Muscle of arm (tissue), 12 donors: ENCODE data around the gene RSPH3. TPM values are rescaled to one million over a fixed set of nuclear protein-coding genes. Genes with fewer than 3 reads are reported as not detected.
"Not testable (repeated sequence)": the region's sequence is repeated elsewhere in the genome, so short reads cannot be mapped to it uniquely, and the experiment has no call there.

Experiments used
- DNase-seq: peaks from one replicate; pipeline ENCODE4 v3.0.0-alpha.2; 2013
- polyA plus RNA-seq, 12 donors: library from polyadenylated mRNA; unstranded; fragments of 120-200 nt; gene quantifications; one replicate each; pipeline ENCODE4 v1.2.1, GENCODE V29; 2013; ENCODE audit not compliant: insufficient read length in 12 of 12

RSPH3 gene
- polyA plus RNA-seq, 12 donors, result 2.7 to 7.9 (median 4.0) TPM; not detected in 1

- DNase-seq, result no peak
Observed at GRCh38 chr6:159031846-159032245, 31.8 kb upstream of the RSPH3 start.

DNA sequence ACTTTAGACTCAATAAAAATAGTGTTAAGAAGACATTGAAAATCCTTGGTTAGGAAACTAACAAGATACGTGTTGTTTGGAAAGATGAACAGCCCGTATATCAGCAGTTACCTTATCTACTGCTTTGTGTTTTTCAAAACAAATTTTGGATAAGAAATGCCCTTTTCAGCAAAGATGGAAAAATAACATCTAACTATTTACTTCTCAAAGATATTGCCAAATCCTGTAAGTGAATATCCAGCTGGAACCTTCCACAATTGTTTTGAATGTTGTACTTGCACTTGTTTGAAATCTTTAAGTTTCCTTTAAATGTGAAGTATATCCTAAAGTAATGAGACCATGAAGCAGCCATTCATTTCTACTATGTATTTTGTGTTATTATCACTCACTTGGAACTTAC lies 30.2 kb upstream of the RSPH3 start:
- DNase-seq, result no peak

DNA sequence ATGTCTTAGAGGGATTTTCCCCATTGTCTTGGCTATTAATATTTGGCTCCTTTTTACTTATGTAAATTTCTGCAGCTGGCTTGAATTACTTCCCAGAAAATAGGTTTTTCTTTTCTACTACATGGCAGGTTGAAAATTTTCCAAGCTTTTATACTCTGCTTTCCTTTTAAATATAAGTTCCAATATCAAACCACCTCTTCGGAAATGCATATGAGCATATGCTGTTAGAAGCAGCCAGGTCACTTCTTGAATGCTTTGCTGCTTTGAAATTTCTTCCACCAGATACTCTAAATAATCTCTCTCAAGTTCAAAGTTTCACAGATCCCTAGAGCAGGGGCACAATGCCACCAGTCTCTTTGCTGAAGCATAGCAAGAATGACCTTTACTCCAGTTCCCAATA lies 25.2 kb upstream of the RSPH3 start:
- DNase-seq, result not testable (repeated sequence)

DNA sequence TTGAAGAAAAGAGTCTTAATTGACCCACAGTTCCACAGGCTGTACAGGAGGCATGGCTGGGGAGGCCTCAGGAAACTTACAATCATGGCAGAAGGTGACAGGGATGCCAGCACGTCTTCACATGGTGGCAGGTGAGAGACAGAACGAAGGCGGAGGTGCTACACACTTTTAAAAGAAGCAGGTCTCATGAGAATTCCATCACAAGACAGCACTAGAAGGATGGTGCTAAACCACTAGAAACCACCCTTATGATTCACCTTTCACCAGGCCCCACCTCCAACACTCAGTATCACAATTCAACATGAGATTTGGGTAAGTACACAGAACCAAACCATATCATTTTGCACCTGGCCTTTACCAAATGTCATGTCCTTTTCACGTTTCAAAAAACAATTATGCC lies 23.9 kb upstream of the RSPH3 start:
- DNase-seq, result no peak

DNA sequence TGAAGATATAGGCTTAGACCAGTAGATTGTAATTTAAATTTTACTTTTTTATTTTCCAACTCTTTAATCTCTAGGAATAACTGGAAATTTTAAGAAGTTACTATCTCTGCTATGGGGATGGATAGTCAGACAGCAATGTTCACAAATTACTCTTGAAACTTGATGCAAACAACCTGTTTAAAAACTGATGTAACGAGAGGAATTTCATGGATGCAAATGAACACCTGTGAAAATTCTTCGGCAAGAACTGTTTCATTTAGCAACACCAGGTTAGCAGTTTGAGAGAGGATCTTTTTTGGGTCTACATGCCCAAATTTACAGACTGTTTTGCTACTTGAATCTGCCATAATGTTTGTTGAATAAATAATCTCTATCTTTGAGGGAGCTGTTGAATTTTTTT lies 20.0 kb upstream of the RSPH3 start:
- DNase-seq, result no peak

DNA sequence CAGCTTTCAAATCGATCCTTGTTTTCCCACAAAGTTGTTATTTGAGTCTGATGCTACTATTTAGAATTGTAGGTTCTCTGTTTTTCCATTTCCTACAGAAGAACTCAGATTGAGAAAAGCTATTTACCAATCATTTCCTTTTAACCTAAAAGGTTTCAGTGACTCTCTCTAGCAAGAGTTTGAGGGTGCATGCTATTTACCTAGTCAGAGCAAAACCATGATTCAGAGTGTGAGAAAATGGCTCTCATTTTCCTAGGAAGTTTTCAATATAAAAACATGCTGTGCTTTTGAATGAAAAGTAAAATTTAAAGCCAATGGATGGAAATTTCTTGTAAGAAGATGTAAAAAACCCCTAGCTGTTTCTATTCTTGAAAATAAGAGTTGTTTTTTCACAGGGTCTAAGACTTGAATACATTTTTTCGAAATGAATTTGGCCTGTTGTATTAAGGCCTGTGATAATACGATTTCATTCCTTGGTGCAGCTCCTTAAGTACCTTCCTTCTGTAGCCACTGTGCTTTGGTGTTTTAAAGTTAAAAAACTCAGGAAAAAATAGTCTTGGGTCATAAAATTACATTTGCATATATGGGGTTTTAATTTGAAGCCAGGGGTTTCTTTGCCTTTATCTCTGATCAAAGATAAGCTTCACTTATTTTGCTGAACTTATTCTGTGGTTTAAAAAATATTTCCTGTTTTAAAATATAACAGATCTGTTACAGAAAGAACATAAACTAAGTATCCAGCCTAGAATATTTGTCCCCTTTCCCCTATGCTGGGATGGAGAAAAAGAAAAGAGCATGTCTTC lies 18.0 kb upstream of the RSPH3 start:
- DNase-seq, result no peak

DNA sequence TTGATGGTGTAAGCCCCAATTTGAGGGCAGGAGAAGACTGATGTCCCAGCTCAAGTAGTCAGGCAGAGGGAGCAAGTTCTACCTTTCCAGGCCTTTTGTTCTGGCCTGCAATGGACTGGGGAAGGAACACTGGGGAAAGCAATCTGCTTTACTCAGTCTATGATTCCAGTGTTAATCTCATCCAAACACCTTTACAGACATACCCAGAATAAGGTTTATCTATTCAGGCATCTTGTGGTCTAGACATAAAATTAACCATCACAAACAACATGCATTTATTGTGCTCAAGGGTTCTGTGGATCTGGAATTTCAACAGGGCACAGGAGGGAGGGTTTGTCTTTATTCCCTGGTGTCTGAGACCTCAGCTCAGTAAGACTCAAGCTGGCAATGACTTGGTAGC lies 14.4 kb upstream of the RSPH3 start:
- no peak for DNase-seq

GRCh38 chr6:159013229-159013628 lies 13.2 kb upstream of the RSPH3 start:
- no peak for DNase-seq

DNA sequence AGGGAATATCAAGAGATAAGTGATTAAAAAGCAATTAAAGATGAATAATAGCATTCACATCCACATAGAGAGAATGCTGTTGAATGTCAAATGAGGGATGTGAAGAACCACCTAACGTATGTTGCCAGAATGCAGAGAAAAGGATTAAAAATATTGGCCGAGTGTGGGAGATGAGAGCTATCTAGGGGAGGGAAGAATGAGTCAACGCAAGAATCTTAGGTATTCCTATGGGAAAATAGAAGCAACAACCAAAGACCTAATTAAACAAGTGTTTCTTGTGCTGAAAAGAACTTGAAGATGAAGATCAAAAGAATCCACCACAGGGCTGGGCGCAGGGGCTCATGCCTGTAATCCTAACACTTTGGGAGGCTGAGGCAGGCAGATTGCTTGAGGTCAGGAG lies 12.2 kb upstream of the RSPH3 start:
- DNase-seq, result no peak

GRCh38 chr6:159010037-159010612 lies 10.1 kb upstream of the RSPH3 start:
- DNase-seq, result not testable (repeated sequence)

DNA sequence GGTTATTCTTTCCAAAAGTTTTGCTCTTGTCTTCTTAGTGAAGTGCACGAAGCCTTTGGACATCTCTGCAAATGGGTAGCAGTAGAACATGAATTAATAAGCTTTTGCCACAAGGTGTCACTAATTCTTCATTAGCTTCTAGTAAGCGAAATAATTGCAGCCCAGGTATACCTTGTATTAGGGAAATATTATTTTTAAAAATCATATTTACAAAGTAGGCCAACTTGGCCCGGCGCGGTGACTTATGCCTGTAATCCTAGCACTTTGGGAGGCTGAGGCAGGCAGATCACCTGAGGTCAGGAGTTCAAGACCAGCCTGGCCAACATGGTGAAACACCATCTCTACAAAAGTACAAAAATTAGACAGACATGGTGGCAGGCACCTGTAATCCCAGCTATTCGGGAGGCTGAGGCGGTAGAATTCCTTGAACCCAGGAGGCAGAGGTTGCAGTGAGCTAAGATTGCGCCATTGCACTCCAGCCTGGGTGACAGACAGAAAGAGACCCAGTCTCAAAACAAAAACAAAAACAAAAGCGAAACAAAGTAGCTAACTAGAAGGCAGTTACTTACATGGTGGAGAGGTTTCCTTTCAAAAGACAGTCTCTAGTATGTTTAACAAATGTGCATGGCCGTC lies 8.8 kb upstream of the RSPH3 start:
- peak; percentile 19 for DNase-seq

DNA sequence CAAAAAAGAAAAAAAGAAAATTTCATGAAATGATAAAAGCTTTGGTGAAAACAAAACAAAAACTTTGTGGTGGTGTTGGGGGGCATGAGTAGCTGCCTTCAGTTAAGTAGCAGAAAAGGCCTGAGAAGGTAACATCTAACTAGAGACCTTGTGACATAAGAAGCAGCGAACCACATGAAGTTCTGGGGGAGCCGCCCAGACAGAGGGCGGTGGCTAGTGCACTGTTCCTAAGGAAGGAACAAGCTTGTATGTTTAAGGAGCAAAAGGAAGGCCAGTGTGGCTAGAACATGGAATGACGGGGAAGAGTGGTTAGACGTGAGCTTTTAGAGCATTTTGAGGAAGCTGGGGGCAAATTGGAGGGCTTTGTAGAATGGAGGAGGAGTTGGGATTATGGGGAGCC lies 7.5 kb upstream of the RSPH3 start:
- DNase-seq, result no peak

DNA sequence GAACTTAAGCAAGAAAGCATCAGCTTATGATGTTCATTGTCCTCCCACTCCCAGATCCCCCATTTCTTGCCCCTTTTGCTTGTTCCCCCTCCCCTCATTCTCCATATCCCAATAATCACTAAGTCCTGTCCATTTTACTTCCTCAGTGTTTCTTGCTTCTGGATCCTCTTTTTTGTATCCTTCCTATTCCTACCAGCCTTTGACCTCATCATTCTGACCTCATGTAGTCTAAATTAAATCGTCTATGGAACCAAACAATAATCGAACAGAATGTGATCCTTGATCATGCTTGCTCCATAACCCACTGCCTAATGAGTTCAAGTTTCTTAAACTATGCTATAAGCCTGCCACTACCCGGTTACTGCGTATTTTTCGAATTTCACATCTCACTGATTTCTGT lies 5.4 kb upstream of the RSPH3 start:
- no peak for DNase-seq

DNA sequence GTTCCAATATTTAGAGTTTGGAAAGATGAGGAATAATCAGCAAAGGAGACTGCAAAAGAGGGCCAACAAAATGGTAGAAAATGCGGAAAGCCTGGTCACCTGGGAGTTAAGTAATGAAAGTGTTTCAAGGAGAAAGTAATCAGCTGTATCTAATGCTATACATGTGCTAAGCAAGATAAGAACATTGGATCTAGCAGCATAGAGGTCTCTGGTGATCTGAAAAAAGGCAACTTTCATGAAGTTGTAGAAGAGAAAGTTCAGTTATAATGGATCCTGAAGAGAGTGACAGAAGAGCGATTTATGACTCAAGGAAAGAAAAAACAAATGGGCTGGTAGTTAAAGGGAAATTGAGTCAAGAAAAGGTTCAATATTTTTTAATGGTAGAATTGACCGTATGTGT lies 4.6 kb upstream of the RSPH3 start:
- no peak for DNase-seq

DNA sequence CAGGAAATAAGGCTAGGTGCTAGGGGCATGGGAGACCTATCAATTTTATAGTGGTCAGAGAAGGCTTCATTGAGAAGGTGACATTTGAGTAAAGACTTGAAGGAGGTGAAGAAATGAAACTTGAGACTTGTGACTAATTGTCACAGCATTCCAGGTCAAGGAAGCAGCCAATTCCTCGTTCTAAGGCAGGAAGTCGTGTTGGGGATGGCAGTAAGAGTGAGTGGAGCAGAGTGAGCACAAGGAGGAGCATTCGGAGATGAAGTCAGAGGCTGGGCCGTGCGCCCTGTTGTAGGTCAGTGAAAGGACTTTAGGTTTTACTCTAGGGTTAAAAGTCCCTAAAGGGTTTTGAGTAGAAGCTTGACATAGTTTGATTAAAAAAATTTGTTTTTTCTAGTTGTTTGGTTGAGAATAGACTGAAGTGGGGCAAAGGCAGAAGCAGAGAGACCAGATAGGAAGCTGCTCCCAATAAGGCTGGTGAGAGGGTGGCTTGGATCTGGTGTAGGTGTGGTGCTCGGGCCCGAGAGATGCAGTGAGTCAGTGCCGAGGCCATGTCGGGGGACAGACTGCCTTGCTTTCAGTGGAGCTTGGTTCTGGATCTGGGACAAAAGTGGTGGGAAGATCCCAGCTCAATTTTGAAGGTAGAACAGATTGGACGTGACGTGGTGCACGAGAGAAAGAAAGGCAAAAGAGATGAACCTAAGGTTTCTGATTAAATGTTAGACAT lies 2.6 kb upstream of the RSPH3 start:
- no peak for DNase-seq

DNA sequence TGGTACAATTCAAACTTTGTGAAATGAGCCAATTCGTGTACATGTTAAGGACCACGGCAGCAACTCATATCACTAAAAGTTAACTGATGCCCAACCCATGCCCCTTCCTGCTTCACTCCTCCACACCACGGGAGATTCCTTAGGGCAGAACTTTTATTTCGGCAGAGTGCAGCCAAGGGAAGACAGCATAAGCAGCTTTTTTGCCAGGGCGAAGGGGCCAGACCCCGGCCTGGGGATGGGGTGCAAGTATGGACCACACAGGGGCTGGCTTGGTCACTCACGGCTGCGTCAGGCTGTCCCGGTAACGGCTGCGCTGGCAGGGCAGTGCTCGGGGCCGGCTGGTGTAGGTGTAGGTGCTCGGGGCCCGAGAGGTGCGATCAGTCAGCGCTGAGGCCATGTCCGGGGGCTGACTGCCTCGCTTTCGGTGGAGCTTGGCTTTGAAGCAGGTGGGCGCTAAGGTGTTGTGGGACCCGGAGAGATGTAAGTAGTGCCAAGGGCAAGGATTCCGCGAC lies 792 bp downstream of the RSPH3 start:
- no peak for DNase-seq

DNA sequence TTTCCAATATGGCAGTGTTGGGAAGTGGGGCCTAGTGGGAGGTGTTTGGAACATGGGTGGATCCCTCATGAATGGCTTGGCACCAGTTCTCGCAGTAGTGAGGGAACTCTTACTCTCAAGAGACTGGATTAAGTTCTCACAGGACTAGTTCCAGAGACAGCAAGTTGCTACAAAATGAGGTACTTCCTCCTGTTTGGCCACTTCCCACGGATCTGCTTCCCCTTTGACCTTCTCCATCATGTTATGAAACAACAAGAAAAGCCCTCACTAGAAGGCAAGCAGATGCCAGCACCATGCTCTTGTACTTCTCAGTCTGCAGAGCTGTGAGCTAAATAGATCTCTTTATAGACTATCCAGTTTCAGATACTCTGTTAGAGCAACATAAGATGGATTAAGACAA lies 3.1 kb downstream of the RSPH3 start:
- DNase-seq, result no peak

GRCh38 chr6:158993639-158994038 lies 6.4 kb downstream of the RSPH3 start:
- no peak for DNase-seq

DNA sequence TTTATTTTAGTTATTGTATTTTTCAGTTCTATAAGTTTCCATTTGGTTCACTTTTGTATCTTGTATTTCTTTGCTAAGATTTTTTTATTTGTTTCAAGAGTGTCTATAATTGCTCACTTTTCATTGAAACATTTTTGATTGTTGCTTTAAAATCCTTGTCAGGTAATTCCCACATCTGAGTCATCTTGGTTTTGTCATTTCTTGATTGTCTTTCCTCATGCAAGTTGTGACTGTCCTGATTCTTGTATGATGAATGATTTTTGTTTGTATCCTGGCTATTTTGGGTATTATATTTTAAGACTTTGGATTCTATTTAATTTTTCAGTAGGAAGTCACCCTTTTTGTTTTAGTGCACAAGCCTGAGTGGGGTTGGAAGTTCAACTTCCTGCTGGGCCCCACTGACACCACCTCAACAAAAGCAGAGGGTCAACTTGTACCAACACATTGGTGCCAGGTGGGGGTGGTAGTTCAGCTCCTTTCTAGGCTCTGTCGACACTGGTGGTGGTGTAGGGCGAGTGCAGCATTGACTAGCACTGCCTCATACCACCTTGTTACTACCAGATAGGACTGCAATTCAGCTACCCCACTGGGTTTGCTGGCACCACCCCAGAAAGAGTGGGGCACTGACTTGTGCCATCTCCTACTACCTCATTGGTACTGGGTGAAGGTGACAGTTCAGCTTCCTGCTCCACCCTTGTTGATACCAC lies 8.8 kb downstream of the RSPH3 start:
- DNase-seq, result no peak

DNA sequence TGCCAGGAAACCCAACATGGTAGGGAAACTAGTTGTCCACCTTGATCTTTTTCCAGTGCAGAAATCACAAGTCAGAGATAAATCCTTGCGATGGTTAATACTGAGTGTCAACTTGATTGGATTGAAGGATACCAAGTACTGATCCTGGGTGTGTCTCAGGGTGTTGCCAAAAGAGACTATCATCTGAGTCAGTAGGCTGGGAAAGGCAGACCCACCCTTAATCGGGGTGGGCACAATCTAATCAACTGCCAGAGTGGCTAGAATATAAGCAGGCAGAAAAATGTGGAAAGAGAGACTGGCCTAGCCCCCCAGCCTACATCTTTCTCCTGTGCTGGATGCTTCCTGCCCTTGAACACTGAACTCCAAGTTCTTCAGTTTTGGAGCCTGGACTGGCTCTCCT lies 10.3 kb downstream of the RSPH3 start:
- DNase-seq, result not testable (repeated sequence)

DNA sequence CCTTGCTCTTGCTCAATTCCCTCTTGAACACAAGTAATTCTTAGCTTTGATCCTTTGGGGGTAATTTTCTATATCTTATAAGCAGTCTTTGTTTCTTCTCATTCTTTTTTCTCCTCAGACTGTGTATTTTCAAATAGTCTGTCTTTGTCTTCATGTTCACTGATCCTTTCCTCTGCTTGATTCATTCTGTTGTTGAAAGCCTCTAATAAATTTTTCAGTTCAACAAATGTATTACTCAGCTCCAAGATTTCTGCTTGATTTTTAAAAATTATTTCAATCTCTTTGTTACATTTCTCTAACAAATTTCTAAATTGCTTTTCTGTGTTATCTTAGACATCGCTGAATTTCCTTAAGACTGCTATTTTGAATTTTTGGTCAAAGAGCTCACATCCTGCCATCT lies 11.5 kb downstream of the RSPH3 start:
- DNase-seq, result no peak

- DNase-seq, result no peak
Observed at GRCh38 chr6:158987657-158988056, 12.3 kb downstream of the RSPH3 start.
